Stimulated activated CD4-positive, alpha-beta T cell treated with anti-CD3 and anti-CD28 coated beads, Interleukin-2, amount 100 ng/mL, for 24 hours (primary cell): ENCODE results near the gene WNT6.

ENCODE experiments used
- DNase-seq, 2 donors: peaks; one replicate each; pipeline ENCODE4 v3.0.0-alpha.2; 2020

WNT6 gene

DNA sequence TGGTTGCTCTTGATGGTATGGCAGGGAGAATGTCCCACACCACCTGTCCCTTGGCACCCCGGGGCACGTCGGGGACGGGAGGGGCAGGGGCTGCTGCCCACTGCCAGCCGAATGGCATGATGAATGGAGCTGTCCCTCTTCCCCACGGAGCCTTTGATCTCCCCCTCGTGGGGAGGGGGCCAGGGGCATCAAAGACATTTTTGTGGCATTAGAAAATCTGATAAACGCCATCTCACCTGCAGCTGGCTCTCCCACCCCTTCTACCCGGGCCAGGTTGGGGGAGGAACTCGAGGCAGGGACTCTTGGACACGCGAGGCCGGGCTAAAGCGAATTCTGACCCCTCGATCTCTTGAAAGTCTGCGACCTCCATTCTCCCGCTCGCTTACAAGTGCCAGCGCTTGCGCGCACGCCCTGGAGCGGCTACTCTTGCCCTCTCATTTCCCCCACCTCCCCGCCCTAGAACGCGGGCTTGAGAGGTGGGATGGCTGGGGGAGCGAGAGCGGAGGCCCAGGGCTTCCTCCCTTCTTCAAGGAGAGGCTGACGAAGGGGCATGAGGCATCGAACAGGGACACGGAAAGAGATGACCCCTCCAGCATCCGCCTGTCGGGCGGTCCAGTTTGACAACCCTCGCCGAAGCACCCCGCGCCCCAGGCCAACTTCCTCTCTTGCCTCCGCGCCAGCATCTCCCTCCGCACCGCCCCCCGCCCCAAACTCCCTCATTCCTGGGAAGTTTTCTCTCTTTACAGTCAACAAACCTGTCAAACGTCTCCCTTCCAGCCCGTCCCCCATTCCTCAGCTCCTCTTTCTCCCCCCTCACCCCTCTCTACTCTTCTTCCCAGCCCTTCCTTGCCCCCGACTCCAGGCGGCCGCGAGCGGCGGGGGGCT lies 692 bp upstream of the WNT6 start:
- DNase-seq = no peak

DNA sequence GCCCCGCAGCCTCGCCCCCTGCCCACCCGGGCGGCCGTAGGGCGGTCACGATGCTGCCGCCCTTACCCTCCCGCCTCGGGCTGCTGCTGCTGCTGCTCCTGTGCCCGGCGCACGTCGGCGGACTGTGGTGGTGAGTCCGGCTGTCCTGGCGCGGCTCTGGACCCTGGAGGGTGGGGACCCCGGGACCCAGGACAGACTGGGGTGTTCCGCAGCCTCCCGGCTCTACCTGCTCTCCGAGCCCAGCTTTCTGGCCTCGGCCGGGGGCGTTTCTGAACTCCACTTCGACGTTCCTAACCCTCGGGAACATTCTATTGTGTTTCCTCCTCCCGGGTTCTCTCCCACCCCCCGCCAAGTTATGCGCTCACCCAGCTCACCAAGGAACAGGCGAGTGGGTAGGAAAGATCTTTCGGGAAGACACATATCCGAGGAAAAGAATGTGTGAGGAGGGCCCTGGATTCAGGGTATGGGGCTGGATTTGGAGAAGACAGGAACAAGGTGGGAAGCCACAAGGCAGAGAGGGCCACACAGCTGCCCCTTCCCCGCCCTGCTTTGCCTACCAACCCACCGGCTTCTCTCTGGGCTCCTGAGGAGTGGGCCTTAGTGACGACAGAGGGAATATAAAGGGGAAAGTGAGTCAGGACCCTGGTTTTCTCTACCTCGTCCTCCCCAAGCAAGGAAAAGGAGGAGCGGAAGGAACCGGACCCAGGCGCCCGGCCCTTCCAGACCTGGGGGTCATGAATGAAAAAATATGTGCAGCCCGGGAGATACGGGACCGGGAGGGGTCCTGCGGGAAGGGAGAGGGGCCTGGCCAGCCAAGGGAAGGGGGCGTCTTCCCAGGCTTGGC lies 605 bp downstream of the WNT6 start:
- no peak for DNase-seq

- DNase-seq = no peak
Measured at GRCh38 chr2:218860950-218861381, 1.4 kb downstream of the WNT6 start.

DNA sequence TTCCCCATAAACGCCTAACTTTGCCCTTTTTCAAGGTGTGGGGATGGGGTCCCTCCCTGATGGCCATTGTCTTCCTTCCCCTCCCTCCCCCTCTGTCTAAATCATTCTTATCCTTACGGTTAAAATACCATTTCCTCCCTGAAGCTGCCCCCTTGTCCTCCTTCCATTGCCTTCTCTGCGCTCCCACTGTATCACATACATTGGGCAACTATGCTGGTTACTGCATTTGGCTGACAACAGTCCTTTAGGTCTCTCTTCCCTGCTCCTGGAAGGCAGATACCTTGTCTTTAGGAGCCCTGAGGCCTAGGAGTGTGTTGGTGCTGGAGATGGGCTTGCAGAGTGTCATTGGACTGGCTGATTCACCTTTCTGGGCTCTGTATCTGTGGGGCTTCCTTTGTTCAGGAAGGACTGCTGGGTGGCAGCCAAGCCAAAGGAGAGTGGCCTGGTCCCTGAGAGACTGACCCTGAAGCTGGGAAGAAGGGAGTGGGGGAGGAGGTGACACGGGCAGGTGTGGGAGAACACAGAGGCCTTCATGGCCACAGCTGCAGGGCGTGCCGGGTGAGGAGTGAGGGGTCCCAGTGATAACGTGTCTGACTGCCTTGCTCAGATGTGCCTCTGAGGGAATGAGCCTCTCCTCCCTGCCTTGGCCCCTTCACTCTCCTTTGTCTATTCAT lies 2.2 kb downstream of the WNT6 start:
- DNase-seq = no peak

GRCh38 chr2:218863021-218863520 lies 3.5 kb downstream of the WNT6 start:
- DNase-seq = no peak

DNA sequence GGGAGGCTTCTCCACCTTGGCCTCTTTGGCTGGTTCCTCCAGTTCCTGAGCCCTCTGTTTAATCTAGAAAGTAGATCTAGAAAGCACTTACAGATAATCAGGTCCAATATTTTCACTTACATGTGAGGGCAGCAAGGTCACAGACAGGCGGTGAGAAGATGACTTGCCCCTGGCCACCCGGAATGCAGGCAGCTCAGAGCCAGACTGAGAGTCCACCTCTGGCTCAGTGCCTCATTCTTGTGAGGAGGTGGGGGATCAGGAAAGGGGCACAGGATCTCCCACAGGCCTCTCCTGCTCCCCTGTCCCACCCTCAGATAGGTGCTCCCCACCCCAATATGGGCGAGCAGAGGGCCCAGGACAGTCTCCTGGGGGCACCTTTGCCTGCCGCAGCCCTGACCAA lies 5.8 kb downstream of the WNT6 start:
- DNase-seq = no peak

DNA sequence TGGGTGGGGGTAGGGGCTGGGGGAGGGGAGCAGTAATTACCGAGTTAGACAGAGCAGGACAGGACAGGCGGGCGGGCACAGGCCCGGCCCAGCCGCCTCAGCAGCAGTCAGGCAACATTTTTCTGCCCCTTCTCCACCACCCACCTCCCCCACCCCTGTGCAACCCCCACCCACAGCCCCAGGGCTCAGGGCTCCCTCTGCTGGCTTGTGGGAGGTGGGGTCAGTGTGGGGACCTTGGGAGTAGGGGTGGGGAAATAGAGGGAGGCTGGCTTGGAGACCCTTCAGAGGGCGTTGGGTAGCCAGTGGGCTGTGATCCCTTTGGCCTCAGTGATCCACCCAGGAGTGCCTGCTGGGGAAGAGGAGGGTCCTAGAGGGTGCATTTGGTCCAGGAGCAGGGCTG lies 6.4 kb downstream of the WNT6 start:
- DNase-seq = no peak

- DNase-seq = no peak
Measured at GRCh38 chr2:218867900-218868299, 8.3 kb downstream of the WNT6 start.

- DNase-seq = no peak
Measured at GRCh38 chr2:218869064-218869463, 9.5 kb downstream of the WNT6 start.

DNA sequence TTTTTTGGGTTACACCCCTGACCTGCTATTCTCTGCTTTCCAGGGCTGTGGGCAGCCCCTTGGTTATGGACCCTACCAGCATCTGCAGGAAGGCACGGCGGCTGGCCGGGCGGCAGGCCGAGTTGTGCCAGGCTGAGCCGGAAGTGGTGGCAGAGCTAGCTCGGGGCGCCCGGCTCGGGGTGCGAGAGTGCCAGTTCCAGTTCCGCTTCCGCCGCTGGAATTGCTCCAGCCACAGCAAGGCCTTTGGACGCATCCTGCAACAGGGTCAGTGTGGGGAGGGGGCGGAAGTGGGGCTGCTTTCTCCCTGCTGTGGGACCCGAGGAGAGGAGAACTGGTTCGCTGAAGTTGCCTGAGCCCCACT lies 11.4 kb downstream of the WNT6 start:
- no peak for DNase-seq

DNA sequence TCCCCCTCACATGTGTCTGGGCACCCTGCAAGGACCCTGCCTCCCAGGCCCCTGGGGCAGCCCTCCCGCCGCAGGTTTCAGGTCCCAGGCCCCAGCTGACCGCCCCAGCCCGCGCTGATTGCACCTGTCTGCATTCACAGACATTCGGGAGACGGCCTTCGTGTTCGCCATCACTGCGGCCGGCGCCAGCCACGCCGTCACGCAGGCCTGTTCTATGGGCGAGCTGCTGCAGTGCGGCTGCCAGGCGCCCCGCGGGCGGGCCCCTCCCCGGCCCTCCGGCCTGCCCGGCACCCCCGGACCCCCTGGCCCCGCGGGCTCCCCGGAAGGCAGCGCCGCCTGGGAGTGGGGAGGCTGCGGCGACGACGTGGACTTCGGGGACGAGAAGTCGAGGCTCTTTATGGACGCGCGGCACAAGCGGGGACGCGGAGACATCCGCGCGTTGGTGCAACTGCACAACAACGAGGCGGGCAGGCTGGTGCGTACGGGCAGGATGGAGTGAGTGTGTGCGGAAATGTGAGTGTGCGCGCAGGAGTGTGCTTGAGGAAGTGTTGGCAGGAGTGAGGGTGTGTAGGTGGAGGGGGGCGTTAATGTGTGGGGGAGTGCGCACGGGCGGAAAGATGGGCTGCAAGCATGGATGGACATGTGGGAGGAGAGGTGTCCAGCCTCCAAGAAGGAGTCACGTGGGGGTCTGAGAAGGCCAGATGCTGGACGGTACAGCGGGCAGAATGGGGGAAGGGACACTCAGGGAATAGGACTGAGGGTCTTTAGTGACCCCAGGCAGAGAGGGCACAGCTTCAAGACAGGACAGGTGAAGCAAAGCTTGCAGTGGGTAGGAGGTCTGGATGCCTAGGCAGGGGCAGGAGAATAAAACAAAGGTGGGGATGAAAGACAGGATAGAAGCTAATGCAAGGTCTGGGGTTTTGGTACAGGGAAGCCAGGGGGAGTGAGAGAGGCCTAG lies 12.0 kb downstream of the WNT6 start:
- no peak for DNase-seq

GRCh38 chr2:218872645-218873358 lies 13.2 kb downstream of the WNT6 start:
- DNase-seq = no peak

- DNase-seq = no peak
Measured at GRCh38 chr2:218873359-218874194, 14.0 kb downstream of the WNT6 start.

DNA sequence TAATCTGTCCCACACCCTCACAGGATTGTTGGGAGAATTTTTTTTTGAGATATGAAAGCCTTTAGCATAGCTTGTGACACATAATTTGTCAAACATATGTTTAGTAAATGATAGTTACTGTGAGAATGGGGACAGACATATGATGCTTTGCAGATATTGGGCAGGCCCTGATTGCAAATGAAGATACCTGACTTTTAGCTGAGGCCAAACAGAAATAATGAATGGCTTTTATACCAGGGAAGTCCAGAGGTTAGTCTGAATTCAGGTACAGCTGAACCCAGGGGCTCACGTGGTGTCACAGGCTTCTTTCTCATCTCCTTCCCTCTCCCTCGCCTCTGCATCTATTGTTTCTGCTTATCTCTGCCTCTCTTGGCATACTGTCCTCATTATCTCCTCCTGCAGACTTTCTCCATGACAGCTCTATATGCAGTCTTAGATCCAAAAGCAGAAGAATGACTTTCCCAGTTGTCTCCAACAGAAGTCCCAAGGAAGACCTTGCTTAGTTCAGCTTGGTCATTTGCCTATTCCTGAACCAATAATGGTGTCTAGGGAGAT lies 16.2 kb downstream of the WNT6 start:
- no peak for DNase-seq

DNA sequence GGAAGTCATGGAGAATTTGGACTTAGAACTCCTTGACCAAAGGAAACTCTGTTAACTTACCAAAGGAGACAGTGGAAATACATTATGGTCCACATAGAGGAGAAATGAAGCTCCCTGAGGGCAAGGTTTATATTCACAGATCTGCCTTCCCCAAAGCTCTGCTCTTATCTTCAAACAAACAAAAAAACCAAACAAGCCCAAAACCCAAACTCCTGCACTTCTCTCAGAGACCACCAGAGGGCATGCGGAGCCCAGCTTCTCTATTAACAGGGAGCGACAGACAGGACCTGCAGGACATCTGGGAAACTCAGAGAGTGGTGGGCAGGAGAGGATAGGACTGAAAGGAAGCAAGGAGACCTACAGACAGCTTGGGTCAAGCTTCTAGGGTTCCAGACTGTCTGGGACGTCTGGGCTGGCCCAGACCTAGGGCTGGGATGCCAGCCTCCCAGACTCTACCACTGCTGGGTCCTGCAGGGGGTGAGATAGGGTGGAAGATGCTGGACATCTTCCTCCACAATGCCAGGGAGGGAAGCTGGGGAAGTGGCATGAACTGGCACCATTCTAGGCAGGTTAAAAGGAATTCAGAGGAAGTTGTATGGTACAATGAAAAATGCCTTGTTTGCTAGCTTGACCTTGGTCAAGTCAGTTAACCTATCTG lies 17.1 kb downstream of the WNT6 start:
- DNase-seq = peak; percentile 77

- DNase-seq = no peak
Measured at GRCh38 chr2:218877331-218877730, 17.7 kb downstream of the WNT6 start.

DNA sequence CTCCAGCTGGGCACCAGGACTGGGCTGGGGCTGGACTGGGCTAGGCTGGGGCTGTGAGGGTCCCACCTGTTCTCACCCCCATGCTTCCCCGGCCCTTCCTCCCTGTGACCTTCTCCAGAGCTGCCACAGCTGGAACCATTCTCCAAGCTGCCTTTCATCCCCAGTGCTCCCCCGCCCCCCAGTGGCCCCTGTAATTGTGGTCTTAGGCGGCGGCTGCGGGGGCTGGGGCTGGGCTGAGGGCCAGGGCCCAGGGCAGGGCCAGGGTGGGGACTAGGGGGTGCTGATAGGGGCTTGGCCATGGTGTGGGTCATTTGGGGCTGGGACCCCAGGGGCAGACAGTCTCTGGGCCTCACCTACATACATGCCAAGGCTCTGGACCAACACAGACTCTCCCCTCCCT lies 18.3 kb downstream of the WNT6 start:
- DNase-seq = no peak

DNA sequence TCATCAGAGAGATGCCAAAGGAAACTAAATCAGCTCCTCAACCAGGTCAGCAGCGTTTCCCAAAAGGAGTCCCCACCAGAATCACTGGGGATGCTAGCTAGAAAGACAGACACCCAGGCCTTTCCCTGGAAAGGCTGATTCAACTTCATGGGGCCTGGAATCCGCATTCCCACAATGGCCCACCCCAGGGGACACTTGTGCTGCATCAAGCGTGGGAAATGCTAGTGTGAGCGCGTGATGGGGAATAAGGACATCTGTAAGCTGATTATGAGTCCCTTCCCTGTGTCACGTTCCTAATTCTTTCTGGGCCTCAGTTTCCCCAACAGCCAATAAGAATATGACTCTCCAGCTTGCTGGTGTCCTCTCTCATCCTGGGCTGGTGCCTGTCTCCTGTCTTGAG lies 18.9 kb downstream of the WNT6 start:
- DNase-seq = no peak

- no peak for DNase-seq
Measured at GRCh38 chr2:218878926-218879761, 19.5 kb downstream of the WNT6 start.
